ENCODE results near the gene SLC25A28.

Gene SLC25A28

GRCh38 chr10:99652800-99653390 lies 32.7 kb upstream of the SLC25A28 start:
- H3K27me3 ChIP-seq, result no peaks in the 10 kb centered on the region
- H3K4me1 ChIP-seq (ENCODE audit: control insufficient read depth in 1 of 2, insufficient read depth in 1 of 2, low read depth in 1 of 2, low read length in 1 of 2), result peaks cover 43 to 45% of the 10 kb centered on the region in 2 experiments
- H3K4me3 ChIP-seq (ENCODE audit: low read depth in 1 of 2, low read length in 1 of 2), result no peak overlapping the region
- TF ChIP-seq CTCF (IDR thresholded peaks at IDR 0.05), result no peak
- H3K27ac ChIP-seq, result no peak overlapping the region
- no peaks in the 10 kb centered on the region for H3K36me3 ChIP-seq
- no peaks in the 10 kb centered on the region for H3K9me3 ChIP-seq

- Histone ChIP-seq H3K27me3 (no peaks in the 10 kb centered on the region), H3K9me3 (no peaks in the 10 kb centered on the region), H3K4me1 (ENCODE audit: control insufficient read depth in 1 of 2, insufficient read depth in 1 of 2, low read depth in 1 of 2, low read length in 1 of 2) (peaks cover 2 to 3% of the 10 kb centered on the region in 2 experiments), H3K27ac (no peak overlapping the region), H3K36me3 (no peaks in the 10 kb centered on the region), H3K4me3 (ENCODE audit: low read depth in 1 of 2, low read length in 1 of 2) (no peak overlapping the region)
- TF ChIP-seq CTCF (IDR thresholded peaks at IDR 0.05), result no peak
Observed at GRCh38 chr10:99648717-99649116, 28.5 kb upstream of the SLC25A28 start.

- H3K4me3 ChIP-seq (ENCODE audit: low read depth in 1 of 2, low read length in 1 of 2), result no peak overlapping the region
- TF ChIP-seq CTCF (IDR thresholded peaks at IDR 0.05), result no peak
- no peaks in the 10 kb centered on the region for H3K27me3 ChIP-seq
- no peaks in the 10 kb centered on the region for H3K36me3 ChIP-seq
- no peaks in the 10 kb centered on the region for H3K9me3 ChIP-seq
- H3K4me1 ChIP-seq (ENCODE audit: control insufficient read depth in 1 of 2, insufficient read depth in 1 of 2, low read depth in 1 of 2, low read length in 1 of 2), result no peaks in the 10 kb centered on the region
- H3K27ac ChIP-seq, result no peak overlapping the region
Observed at GRCh38 chr10:99647601-99648151, 27.4 kb upstream of the SLC25A28 start.

GRCh38 chr10:99633832-99634231 lies 13.6 kb upstream of the SLC25A28 start:
- TF ChIP-seq CTCF (IDR thresholded peaks at IDR 0.05), result no peak
- H3K9me3 ChIP-seq, result no peaks in the 10 kb centered on the region
- H3K27me3 ChIP-seq, result no peaks in the 10 kb centered on the region
- no peak overlapping the region for H3K4me3 ChIP-seq (ENCODE audit: low read depth in 1 of 2, low read length in 1 of 2)
- H3K27ac ChIP-seq, result no peak overlapping the region
- peaks cover 10 to 11% of the 10 kb centered on the region in 2 experiments for H3K4me1 ChIP-seq (ENCODE audit: control insufficient read depth in 1 of 2, insufficient read depth in 1 of 2, low read depth in 1 of 2, low read length in 1 of 2)
- H3K36me3 ChIP-seq, result no peaks in the 10 kb centered on the region

- no peak overlapping the region for H3K4me3 ChIP-seq (ENCODE audit: low read depth in 1 of 2, low read length in 1 of 2)
- no peak overlapping the region for H3K27ac ChIP-seq
- H3K27me3 ChIP-seq, result no peaks in the 10 kb centered on the region
- no peaks in the 10 kb centered on the region for H3K9me3 ChIP-seq
- H3K36me3 ChIP-seq, result no peaks in the 10 kb centered on the region
- peaks cover 10 to 11% of the 10 kb centered on the region in 2 experiments for H3K4me1 ChIP-seq (ENCODE audit: control insufficient read depth in 1 of 2, insufficient read depth in 1 of 2, low read depth in 1 of 2, low read length in 1 of 2)
- no peak for TF ChIP-seq CTCF (IDR thresholded peaks at IDR 0.05)
Observed at GRCh38 chr10:99631496-99631895, 11.3 kb upstream of the SLC25A28 start.
